ENCODE measurements around the gene PDLIM5.
A peak's percentile ranks its signal among the peaks of the same experiment; 100 is the strongest.

Gene PDLIM5

DNA sequence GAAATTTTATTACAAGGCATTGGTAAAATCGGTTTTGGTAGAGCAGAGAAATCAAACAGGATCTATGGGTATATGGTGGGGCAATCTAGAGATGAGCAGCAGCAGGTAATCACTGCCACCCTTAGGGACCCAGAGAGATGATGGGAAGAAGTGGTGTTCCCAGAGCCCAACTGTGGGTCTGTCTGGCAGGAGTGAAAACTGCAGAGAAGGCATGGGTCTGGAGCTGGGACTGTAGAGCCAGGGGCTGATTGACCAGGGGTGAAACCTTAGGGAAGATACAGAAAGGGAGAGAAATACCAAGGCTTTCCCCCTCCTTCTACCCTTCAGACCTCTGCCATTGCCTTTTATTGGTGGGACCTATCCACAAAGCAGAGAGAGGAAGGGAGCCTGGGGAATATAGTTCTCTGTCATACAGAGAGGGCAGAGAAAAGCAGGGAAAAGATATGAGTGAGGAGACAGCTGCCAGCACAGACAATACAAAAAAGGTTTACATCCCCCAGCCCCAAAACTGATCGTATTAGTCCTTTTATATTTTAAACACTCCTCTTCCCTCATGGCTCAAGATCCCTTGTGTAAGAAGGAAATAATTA is 28.7 kb downstream of the PDLIM5 start:
- Mint-ChIP-seq H3K27me3 (ENCODE audit: low read depth, poor library complexity) (no peaks in the 10 kb centered on the region), H3K36me3 (ENCODE audit: low read depth) (peaks cover 19% of the 10 kb centered on the region), H3K4me1 (peaks cover 33% of the 10 kb centered on the region), H3K4me3 (no peak overlapping the region), H3K9me3 (no peaks in the 10 kb centered on the region), H3K27ac (peak overlapping the region; percentile 88)
- TF ChIP-seq, protein P1, sequence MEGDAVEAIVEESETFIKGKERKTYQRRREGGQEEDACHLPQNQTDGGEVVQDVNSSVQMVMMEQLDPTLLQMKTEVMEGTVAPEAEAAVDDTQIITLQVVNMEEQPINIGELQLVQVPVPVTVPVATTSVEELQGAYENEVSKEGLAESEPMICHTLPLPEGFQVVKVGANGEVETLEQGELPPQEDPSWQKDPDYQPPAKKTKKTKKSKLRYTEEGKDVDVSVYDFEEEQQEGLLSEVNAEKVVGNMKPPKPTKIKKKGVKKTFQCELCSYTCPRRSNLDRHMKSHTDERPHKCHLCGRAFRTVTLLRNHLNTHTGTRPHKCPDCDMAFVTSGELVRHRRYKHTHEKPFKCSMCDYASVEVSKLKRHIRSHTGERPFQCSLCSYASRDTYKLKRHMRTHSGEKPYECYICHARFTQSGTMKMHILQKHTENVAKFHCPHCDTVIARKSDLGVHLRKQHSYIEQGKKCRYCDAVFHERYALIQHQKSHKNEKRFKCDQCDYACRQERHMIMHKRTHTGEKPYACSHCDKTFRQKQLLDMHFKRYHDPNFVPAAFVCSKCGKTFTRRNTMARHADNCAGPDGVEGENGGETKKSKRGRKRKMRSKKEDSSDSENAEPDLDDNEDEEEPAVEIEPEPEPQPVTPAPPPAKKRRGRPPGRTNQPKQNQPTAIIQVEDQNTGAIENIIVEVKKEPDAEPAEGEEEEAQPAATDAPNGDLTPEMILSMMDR (IDR thresholded peaks at IDR 0.05) = no peak
- DNase-seq = no peak

DNA sequence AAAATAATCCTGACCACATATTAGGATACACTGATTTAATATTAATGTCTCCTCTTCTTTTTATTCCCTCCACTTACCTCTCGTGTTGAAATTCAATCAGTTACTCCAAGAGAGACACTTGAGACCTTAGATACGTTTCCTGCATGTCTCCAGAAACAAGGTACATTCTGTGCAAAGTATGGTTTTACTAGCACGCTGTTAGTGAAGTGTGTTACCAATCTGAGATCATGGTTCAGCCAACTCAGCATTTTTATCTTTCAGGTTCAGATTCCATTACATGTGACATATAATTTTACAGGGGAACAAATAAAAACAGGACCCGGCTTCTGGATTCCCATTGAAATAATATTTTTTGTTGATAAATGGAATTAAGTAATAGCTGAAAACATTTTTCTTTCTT is 32.2 kb downstream of the PDLIM5 start:
- Mint-ChIP-seq H3K36me3 (ENCODE audit: low read depth) (peaks cover 15% of the 10 kb centered on the region), H3K9me3 (no peaks in the 10 kb centered on the region), H3K4me1 (peaks cover 25% of the 10 kb centered on the region), H3K4me3 (no peak overlapping the region), H3K27ac (no peak overlapping the region), H3K27me3 (ENCODE audit: low read depth, poor library complexity) (no peaks in the 10 kb centered on the region)
- DNase-seq = no peak
- TF ChIP-seq, protein P1 (IDR thresholded peaks at IDR 0.05) = no peak

DNA sequence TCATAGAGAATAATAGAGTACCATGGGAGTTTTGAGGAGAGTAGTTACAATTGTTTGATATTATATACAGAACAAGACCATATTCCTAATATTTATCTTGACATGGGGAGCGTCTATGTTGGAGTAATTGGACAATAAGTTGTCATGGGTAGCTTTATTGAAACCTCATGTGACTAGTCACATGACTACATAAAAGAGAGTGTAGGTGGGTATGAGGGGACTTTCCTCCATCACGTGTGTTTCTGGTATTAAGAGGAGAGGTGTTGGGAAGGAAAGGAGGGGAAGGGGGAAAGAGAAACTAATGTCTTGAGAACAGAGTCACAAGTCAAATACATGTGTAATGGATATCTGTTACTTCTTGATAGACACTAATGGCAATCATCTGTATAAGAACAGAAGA is 33.1 kb downstream of the PDLIM5 start:
- peaks cover 16% of the 10 kb centered on the region for H3K4me1 Mint-ChIP-seq
- TF ChIP-seq, protein P1 (IDR thresholded peaks at IDR 0.05) = no peak
- H3K4me3 Mint-ChIP-seq = no peak overlapping the region
- H3K9me3 Mint-ChIP-seq = no peaks in the 10 kb centered on the region
- no peak for DNase-seq
- H3K27me3 Mint-ChIP-seq (ENCODE audit: low read depth, poor library complexity) = no peaks in the 10 kb centered on the region
- peak overlapping the region; percentile 13 for H3K27ac Mint-ChIP-seq
- H3K36me3 Mint-ChIP-seq (ENCODE audit: low read depth) = peaks cover 15% of the 10 kb centered on the region

DNA sequence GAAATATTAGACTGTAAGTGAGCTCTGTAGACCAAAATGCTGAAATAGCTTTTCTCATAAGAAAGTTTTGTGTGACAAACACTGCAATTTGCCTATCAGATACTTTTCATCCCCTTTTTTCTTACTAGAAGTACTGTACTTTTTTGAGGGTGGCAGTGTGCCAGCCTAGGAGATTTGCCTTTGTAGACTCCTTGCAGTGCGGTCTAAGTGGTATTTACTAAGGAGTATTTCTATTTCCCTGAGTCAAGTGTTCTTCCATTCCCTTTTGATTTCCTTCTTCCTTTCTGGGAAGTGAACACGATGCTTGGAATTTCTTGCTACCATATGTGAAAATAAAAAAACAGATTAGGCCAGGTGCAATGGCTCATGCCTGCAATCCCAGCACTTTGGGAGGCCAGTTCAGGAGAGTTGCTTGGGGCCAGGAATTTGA is 34.6 kb downstream of the PDLIM5 start:
- no peaks in the 10 kb centered on the region for H3K9me3 Mint-ChIP-seq
- no peak overlapping the region for H3K27ac Mint-ChIP-seq
- H3K4me3 Mint-ChIP-seq = no peak overlapping the region
- peaks cover 17% of the 10 kb centered on the region for H3K36me3 Mint-ChIP-seq (ENCODE audit: low read depth)
- TF ChIP-seq, protein P1 (IDR thresholded peaks at IDR 0.05) = no peak
- DNase-seq = no peak
- H3K4me1 Mint-ChIP-seq = peaks cover 5% of the 10 kb centered on the region
- H3K27me3 Mint-ChIP-seq (ENCODE audit: low read depth, poor library complexity) = no peaks in the 10 kb centered on the region

DNA sequence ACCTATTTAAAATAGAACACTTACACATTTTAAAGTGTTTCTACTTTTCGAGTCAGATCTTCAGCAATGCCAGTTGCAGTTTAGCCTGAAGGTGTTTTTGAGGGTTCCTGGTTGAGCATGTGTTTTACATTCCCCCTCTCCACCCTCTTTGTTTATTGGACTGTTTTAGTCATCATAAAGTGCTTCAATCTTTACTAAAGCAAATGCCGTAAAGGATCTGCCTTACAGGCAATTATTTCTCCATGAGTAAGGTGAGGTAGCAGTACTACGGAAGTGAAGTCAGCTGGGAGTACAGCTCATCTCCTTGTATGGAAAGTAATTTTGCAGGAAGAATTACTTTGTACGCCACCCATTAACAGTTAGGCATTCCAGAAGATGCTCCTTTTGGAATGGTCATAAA is 36.9 kb downstream of the PDLIM5 start:
- no peak overlapping the region for H3K4me3 Mint-ChIP-seq
- H3K4me1 Mint-ChIP-seq = peaks cover 4% of the 10 kb centered on the region
- H3K36me3 Mint-ChIP-seq (ENCODE audit: low read depth) = peaks cover 31% of the 10 kb centered on the region
- no peak for DNase-seq
- no peaks in the 10 kb centered on the region for H3K27me3 Mint-ChIP-seq (ENCODE audit: low read depth, poor library complexity)
- TF ChIP-seq, protein P1 (IDR thresholded peaks at IDR 0.05) = no peak
- H3K9me3 Mint-ChIP-seq = no peaks in the 10 kb centered on the region
- H3K27ac Mint-ChIP-seq = no peak overlapping the region

DNA sequence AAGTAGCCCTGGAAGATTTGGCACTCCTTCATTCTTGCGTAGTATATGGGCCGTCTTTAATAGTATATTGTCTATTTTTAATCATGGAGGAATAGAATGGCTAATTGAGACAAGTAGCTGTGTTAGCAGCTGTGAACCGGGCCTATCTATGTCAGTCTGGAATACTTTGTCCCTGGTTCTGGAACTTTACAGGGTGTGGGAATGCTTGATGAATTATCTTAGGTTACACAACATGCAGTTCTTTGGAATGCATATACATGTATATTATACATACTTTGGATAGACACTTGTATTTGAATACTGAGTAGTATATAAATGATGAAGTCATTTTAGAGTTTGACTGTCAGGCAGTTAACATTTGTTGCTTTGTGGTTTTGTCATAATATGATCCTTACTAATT is 37.4 kb downstream of the PDLIM5 start:
- Mint-ChIP-seq H3K4me1 (no peaks in the 10 kb centered on the region), H3K4me3 (no peak overlapping the region)

More for the DNA sequence above, 37.4 kb downstream of the PDLIM5 start:
- TF ChIP-seq, protein P1 (IDR thresholded peaks at IDR 0.05) = no peak
- no peak for DNase-seq
- H3K27ac Mint-ChIP-seq = no peak overlapping the region
- H3K9me3 Mint-ChIP-seq = no peaks in the 10 kb centered on the region
- H3K36me3 Mint-ChIP-seq (ENCODE audit: low read depth) = peaks cover 31% of the 10 kb centered on the region
- H3K27me3 Mint-ChIP-seq (ENCODE audit: low read depth, poor library complexity) = no peaks in the 10 kb centered on the region

All from nephron progenitor cell (in vitro differentiated cells).